Astrocyte (in vitro differentiated cells and primary cell): Measurements from ENCODE around the gene CCDC93.
"Not testable (repeated sequence)": the region's sequence is repeated elsewhere in the genome, so short reads cannot be mapped to it uniquely, and the experiment has no call there.

Experiments
- CTCF ChIP-seq: IDR thresholded peaks from 2 replicates; pipeline ENCODE4 v1.5.1; 2011; ENCODE audit warnings: low read depth, mild to moderate bottlenecking, inconsistent platforms, low read length, moderate library complexity; ENCODE audit not compliant: insufficient read depth
- EZH2 ChIP-seq: IDR thresholded peaks from 2 replicates; pipeline ENCODE4 v1.6.1; 2012; ENCODE audit warnings: mild to moderate bottlenecking, low read length, inconsistent platforms; ENCODE audit not compliant: insufficient read depth

GRCh38 chr2:118015761-118016160 is 1.9 kb upstream of the CCDC93 start:
- TF ChIP-seq CTCF, EZH2: not testable (repeated sequence)
